ENCODE data around the gene EFHD2. TPM values are rescaled to one million over a fixed set of nuclear protein-coding genes. Genes with fewer than 3 reads are reported as not detected.

Gene EFHD2
- total RNA-seq, 1 donor from 2014 or later: 6.6 TPM

GRCh38 chr1:15390667-15391066, 19.0 kb upstream of the EFHD2 start:
- H3K4me3 Mint-ChIP-seq (ENCODE audit: unreplicated experiment): no peak overlapping the region
- H3K27ac Mint-ChIP-seq (ENCODE audit: unreplicated experiment): no peak overlapping the region
- TF ChIP-seq CTCF (IDR thresholded peaks at IDR 0.05; ENCODE audit: unreplicated experiment): no peak
- no peak for DNase-seq (ENCODE audit: low spot score)
- H3K27me3 Mint-ChIP-seq (ENCODE audit: unreplicated experiment): peaks cover 6% of the 10 kb centered on the region
- no peaks in the 10 kb centered on the region for H3K4me1 Mint-ChIP-seq (ENCODE audit: unreplicated experiment)
- no peaks in the 10 kb centered on the region for H3K9me3 Mint-ChIP-seq (ENCODE audit: unreplicated experiment)
- no peaks in the 10 kb centered on the region for H3K36me3 Mint-ChIP-seq (ENCODE audit: low read depth, unreplicated experiment)

GRCh38 chr1:15391366-15391765, 18.3 kb upstream of the EFHD2 start:
- H3K4me1 Mint-ChIP-seq (ENCODE audit: unreplicated experiment): no peaks in the 10 kb centered on the region
- H3K27ac Mint-ChIP-seq (ENCODE audit: unreplicated experiment): no peak overlapping the region
- TF ChIP-seq CTCF (IDR thresholded peaks at IDR 0.05; ENCODE audit: unreplicated experiment): no peak
- DNase-seq (ENCODE audit: low spot score): no peak
- H3K36me3 Mint-ChIP-seq (ENCODE audit: low read depth, unreplicated experiment): no peaks in the 10 kb centered on the region
- H3K9me3 Mint-ChIP-seq (ENCODE audit: unreplicated experiment): no peaks in the 10 kb centered on the region
- no peak overlapping the region for H3K4me3 Mint-ChIP-seq (ENCODE audit: unreplicated experiment)
- peaks cover 6% of the 10 kb centered on the region for H3K27me3 Mint-ChIP-seq (ENCODE audit: unreplicated experiment)

DNA sequence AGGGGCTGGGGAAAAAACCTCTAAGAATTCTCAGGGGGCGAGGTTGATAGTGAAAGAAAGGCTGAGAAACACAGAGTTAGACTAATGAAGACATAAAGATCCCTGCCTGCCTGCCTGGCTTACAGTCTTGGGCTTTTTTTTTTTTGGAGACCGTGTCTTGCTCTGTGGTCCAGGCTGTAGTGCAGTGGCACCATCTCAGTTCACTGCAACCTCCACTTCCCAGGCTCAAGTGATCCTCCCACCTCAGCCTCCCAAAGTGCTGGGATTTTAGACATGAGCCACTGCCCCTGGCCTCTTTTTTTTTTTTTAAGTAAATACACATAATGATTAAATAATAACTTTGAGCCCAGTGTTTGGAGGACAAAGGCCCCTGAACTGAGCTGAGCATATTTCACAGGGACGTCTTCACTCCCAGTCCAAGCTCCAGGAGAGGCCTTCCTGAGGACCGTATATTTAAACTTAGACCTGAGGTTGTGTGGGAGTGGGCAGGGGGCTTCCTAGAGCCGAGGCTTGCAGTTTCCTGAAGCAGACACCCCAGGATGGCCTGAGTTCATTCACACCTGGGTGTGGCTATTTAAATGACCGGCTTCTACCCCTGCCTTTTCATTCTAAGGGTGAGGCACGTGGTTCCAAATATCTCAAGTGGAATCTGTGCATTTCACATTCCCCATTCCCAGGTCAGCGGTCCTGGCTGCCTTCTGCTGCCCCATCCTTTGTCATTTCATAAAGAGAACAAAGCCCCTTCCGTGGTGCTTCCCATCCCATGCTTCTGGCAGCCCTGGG, 16.0 kb upstream of the EFHD2 start:
- Mint-ChIP-seq H3K9me3 (ENCODE audit: unreplicated experiment) (no peaks in the 10 kb centered on the region), H3K4me1 (ENCODE audit: unreplicated experiment) (no peaks in the 10 kb centered on the region), H3K27me3 (ENCODE audit: unreplicated experiment) (no peaks in the 10 kb centered on the region), H3K4me3 (ENCODE audit: unreplicated experiment) (no peak overlapping the region), H3K36me3 (ENCODE audit: low read depth, unreplicated experiment) (no peaks in the 10 kb centered on the region), H3K27ac (ENCODE audit: unreplicated experiment) (no peak overlapping the region)
- no peak for DNase-seq (ENCODE audit: low spot score)
- no peak for TF ChIP-seq CTCF (IDR thresholded peaks at IDR 0.05; ENCODE audit: unreplicated experiment)

GRCh38 chr1:15394258-15394690, 15.4 kb upstream of the EFHD2 start:
- Mint-ChIP-seq H3K4me3 (ENCODE audit: unreplicated experiment) (no peak overlapping the region), H3K36me3 (ENCODE audit: low read depth, unreplicated experiment) (no peaks in the 10 kb centered on the region), H3K4me1 (ENCODE audit: unreplicated experiment) (no peaks in the 10 kb centered on the region), H3K27me3 (ENCODE audit: unreplicated experiment) (no peaks in the 10 kb centered on the region), H3K9me3 (ENCODE audit: unreplicated experiment) (no peaks in the 10 kb centered on the region), H3K27ac (ENCODE audit: unreplicated experiment) (no peak overlapping the region)
- no peak for DNase-seq (ENCODE audit: low spot score)
- TF ChIP-seq CTCF (IDR thresholded peaks at IDR 0.05; ENCODE audit: unreplicated experiment): no peak

GRCh38 chr1:15397236-15397635, 12.5 kb upstream of the EFHD2 start:
- Mint-ChIP-seq H3K36me3 (ENCODE audit: low read depth, unreplicated experiment) (no peaks in the 10 kb centered on the region), H3K4me3 (ENCODE audit: unreplicated experiment) (no peak overlapping the region), H3K27ac (ENCODE audit: unreplicated experiment) (no peak overlapping the region), H3K4me1 (ENCODE audit: unreplicated experiment) (no peaks in the 10 kb centered on the region), H3K9me3 (ENCODE audit: unreplicated experiment) (no peaks in the 10 kb centered on the region), H3K27me3 (ENCODE audit: unreplicated experiment) (no peaks in the 10 kb centered on the region)
- DNase-seq (ENCODE audit: low spot score): no peak
- TF ChIP-seq CTCF (IDR thresholded peaks at IDR 0.05; ENCODE audit: unreplicated experiment): no peak
